AG20443 (cell line): Measurements from ENCODE around the gene F8A3.
A peak's percentile ranks its signal among the peaks of the same experiment; 100 is the strongest.
"Not testable (repeated sequence)": the region's sequence is repeated elsewhere in the genome, so short reads cannot be mapped to it uniquely, and the experiment has no call there.

Source experiments
- DNase-seq: peaks from one replicate; pipeline ENCODE4 v3.0.0; 2012; ENCODE audit warnings: low spot score, mixed read lengths

The F8A3 gene

DNA sequence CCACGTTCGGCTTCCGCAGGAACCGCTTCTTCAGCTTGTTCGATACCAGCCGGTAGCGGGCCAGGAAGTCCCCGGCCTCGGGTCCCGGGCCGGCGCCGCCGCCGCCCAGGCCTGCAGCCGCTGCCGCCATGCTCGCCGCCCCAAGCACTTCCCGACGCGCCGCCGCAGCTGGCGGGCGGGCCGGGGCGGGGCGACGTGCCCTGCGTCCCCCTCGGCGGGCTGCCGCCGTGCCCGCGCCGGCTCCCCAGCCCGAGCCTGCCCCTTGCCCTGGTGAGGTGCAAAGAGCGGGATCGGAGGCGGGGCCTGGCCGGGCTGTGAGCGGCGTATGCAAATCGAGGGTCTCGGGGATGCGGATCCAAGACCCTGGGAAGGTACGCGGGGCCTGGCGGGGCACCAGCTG, at the start of gene F8A3:
Gene F8A3, minus strand, starts transcription at position 150 of the 400 bp plus-strand sequence. Its CDS starts 20 bp downstream, at position 130.
- DNase-seq, result not testable (repeated sequence)

DNA sequence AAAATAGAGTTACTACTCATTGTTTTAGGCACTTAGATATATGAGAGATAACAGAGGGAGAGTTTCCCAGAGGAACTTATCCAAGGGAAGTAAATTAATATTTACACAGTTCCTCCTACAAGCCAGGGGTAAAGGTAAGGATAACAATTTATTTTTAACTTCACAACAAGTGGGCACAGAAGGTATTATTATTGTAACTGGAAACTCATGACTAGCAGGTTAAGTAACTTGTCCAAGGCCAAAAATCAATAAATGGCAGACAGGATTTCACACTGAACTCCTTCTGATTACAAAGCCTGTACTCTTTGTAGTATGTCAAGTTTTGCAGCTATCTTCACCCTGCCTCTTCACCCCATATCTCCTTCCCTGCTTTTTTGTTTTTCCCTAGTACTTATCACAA, 46.9 kb upstream of the F8A3 start:
- DNase-seq, result no peak

DNA sequence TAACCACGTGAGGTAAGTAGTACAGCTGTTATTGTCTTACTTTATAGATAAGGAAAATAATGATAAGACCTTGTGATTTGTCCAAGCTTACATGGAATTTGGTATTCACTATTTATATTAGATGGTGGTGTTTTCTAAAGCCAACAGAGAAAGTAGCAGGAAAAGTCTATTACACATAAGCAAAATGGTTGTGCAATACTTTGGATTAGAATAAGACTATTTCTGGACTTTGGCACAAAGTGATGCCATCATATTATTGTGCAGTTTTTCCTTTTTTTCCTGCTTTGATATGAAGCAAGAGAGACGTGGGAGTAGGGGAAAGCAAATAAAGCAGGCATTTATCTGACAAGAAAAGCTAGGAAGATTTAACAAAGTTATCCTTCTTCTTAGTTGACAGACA, 36.7 kb upstream of the F8A3 start:
- DNase-seq, result not testable (repeated sequence)

DNA sequence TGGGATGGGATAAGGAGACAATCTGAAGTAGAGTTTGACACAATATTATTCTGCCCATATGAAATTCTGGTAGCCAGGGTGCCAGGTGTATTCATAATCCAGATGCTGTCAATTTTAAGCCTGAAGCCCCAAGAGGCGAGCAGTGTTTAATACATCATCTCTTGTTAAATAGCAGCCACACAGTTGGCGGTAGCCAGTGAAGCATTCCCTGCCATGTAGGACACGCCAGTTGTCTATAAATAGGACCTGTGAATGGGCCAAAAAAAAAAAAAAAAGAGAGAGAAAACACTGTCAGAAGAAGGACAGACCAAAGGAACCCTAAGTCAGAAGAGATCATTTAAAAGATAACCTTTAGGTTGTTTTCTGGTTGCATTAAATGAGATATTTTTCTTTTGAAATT, 33.0 kb upstream of the F8A3 start:
- not testable (repeated sequence) for DNase-seq

DNA sequence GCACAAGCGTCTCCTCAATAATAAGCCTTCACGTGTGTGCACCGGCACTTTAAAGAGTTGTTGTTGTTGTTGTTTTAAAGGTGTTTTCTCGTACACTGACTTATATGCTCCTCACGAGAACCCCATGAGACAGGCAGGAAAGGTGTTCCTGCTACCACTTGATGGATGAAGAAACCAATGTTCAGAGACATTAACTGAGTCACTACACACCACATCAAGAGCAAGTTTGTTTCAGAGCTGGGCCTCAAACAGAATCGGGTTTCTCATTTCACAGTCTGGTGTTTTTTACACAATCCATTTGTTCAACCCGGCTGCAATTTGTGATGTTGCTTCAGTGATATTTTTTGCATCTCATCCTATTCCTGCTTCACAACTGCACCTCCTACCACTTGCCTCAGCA, 18.7 kb upstream of the F8A3 start:
- not testable (repeated sequence) for DNase-seq

DNA sequence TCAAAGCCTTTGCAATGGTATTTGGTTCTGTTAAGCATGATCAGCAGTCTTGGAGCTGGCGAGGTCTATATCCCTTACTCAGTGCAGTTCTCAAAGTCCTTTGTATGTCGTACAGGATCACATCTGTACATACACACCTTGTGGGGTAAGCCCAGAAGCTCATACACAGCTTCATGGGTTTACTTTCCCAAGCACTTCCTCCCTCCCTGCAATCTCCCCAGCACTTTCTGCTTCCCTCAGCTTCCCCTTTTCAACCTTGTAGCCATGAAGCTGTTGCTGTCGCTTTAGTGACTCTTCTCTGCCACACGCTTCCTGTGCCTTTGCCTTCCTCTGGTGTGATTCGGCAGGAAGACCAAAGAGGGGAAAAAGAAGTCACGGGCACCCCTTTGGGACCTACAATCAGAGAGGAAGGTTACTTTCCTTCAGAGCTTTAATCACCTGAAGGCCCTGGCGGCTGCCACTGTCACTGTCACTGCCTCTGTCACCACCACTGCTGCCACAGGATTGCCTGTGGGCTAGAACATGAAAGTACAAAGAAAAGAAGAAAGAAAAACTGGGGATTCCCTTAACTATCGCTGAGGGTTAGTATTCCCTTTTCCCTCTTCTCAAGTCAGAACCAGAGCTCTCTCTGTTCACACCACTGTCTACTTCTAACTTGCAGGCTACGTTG, 8.0 kb upstream of the F8A3 start:
- not testable (repeated sequence) for DNase-seq

DNA sequence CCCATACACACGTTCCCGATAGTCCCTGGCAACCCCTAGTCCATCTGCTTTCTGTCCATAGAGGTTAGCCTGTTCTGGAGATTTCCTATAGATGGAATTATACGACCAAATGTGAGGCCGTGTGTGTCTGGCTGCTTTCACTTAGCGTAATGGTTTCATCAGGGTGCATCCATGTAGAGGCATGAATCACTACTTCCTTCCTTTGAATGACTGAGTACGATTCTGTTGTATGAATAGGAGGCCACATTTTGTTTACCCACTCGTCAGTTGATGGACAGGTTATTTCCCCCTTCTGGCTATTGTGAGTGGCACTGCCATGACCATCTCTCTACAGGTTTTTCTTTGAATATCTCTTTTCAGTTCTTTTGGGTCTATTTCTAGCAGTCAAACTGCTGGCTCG, 2.1 kb upstream of the F8A3 start:
- DNase-seq, result not testable (repeated sequence)

DNA sequence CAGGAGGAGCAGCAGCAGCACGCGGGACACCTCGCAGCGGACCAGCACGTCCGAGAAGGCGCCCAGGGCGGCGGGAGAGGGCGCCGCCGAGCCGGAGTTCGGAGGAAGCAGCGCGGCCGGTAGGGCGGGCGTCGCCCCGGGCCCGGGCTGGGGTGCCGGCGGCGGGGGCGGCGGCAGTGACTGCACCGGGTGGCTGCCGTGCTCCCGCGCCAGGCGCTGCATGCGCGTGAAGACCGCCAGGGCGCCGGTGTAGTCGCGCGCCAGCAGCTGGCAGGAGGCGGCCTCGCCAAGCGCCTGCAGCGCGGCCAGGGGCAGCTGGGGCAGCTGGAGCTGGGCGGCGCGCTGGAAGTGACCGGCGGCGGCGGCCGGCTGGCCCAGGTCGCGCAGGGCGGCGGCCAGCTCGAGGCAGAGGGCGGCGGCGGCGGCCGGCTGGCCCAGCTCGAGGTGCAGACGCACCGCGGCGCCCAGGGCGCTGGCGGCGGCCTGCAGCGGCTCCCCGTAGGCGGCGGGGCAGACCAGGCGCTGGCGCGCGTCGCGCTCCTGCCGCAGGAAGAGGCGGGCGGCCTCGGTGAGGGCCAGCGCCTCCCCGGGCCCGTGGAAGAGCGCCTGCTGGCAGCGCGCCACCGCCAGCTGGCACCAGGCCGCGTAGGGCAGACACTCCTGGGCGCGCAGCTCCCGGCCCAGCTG, 516 bp downstream of the F8A3 start:
- DNase-seq, result not testable (repeated sequence)

DNA sequence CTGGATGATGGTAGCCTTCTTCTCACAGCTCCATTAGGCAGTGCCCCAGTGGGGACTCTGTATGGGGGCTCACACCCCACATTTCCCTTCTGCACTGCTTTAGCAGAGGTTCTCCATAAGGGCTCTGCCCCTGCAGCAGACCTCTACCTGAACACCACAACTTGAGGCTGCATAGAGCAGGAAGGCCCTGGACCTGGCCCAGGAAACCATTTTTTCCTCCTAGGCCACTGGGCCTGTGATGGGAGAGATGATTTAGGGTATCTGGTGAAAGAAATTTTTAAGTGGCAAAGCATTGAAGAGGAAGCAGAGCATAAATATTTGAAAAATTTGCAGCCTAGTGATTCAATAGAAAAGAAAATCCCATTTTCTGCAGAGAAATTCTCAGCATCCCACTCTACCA, 17.3 kb downstream of the F8A3 start:
- DNase-seq, result no peak

DNA sequence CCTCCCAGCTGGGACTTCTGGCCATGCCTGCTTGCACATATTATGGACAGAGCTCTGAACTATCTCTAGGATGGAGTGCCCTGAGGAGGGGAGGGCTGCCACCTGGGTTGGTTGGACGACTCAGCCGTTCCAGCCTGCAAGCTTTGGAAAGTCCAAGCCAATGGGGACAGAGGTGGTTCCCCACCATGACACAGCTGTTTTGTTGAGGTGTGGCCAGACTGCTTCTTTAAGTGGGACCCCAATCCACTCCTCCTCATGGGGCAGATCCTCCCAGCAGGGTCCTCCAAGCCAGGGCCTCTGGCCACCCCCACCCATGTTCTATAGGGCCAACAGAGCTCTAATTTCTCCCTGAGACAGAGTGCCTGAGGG, 22.7 kb downstream of the F8A3 start:
- DNase-seq, result no peak

DNA sequence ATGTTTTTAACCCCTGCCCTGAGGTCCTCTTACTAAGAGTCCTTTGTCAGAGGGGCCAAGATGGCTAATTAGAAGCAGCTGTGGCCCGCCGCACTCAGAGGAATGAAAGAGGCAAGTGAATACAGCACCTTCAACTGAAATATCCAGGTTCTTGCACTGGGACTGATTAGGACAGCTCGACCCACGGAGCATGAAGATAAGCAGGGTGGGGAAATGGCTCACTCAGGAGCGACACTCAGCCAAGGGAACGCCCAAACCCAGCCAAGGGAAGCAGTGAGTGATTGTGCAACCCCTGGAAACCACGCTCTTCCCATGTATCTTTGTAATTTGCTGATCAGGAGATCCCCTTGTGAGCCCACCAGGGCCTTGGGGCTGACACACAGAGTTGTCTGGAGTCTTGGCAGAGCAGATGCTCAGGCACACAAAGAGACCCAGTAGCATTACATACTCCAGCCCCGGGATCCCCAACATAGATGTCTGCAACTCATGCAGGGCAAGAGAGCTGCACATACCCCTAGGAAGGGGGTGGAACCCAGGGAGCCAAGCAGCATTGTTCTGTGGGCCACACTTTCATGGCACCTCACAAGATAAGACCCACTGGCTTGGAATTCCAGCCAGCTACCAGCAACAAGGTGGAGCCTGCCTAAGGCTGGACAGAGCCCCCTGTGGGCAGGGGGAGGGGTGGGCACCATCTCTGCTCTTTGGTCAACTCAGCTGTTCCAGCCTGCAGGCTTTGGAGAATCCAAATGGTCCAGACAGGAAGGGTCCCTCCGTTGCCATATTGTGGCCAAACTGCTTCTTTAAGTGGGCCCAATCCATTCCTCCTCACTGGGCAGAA, 23.3 kb downstream of the F8A3 start:
- DNase-seq, result peak; percentile 43

DNA sequence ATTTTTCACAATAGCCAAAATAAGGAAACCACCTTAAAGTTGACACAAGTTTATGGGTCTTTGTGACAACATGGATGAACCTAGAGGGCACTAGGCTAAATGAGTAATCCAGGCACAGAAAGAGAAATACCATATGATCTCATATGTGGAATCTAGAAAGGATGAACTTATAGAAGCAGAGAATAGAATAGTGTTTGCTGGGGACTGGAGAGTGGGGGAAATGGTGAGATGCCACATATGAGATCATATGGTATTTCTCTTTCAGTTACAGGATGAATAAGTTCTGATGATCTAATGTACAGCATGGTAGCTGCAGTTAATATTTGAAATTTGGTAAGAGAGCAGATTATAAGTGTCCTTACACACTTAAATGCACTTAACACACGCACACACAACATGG, 40.7 kb downstream of the F8A3 start:
- DNase-seq, result no peak
